Fibroblast of lung (primary cell): ENCODE measurements around the gene GABRG3. TPM values are rescaled to one million over a fixed set of nuclear protein-coding genes. Genes with fewer than 3 reads are reported as not detected.

Experiments used
- DNase-seq, 2 donors: peaks; one replicate each; pipeline versions ENCODE4 v3.0.0 to v3.0.0-alpha.2; 2010; ENCODE audit warnings: low read depth in 2 of 2
- H2AFZ ChIP-seq: 2 replicates; pipeline ENCODE4 v1.5.1; 2012; ENCODE audit warnings: low read length, control low read depth, inconsistent platforms
- H3K27ac ChIP-seq: 2 replicates; pipeline ENCODE4 v1.5.1; 2011; ENCODE audit warnings: low read length, control low read depth; ENCODE audit not compliant: insufficient read depth
- H3K27me3 ChIP-seq: 2 replicates; pipeline ENCODE4 v1.5.1; 2011; ENCODE audit warnings: mild to moderate bottlenecking, low read length; ENCODE audit not compliant: control insufficient read depth, insufficient read depth
- H3K36me3 ChIP-seq: 2 replicates; pipeline ENCODE4 v1.5.1; 2011; ENCODE audit warnings: low read length; ENCODE audit not compliant: control insufficient read depth, insufficient read depth
- H3K4me1 ChIP-seq: 2 replicates; pipeline ENCODE4 v1.5.1; 2011; ENCODE audit warnings: low read length; ENCODE audit not compliant: control insufficient read depth, insufficient read depth; ENCODE audit errors: extremely low read depth
- H3K4me2 ChIP-seq: 2 replicates; pipeline ENCODE4 v1.5.1; 2011; ENCODE audit warnings: low read length, control low read depth; ENCODE audit not compliant: insufficient read depth; ENCODE audit errors: extremely low read depth
- H3K4me3 ChIP-seq, 4 experiments: fragments of 200-600 bp in 1 of 4; sonication (generic) in 1 of 4; replicated peaks in 1 of 4; 2 replicates each; pipeline ENCODE4 v1.5.1; 2011 to 2016; ENCODE audit warnings: low read length in 4 of 4, low read depth in 3 of 4, mild to moderate bottlenecking in 3 of 4, control low read depth in 2 of 4, inconsistent platforms in 1 of 4, mixed read lengths in 1 of 4; ENCODE audit not compliant: insufficient read depth in 1 of 4; ENCODE audit errors: control extremely low read depth in 1 of 4
- H3K79me2 ChIP-seq: 2 replicates; pipeline ENCODE4 v1.5.1; 2012; ENCODE audit warnings: mild to moderate bottlenecking, low read length, inconsistent platforms; ENCODE audit not compliant: control insufficient read depth, insufficient read depth
- H3K9ac ChIP-seq: 2 replicates; pipeline ENCODE4 v1.5.1; 2011; ENCODE audit warnings: mild to moderate bottlenecking, low read length, control low read depth; ENCODE audit not compliant: insufficient read depth
- H3K9me3 ChIP-seq: 2 replicates; pipeline ENCODE4 v1.5.1; 2012; ENCODE audit warnings: low read depth, low read length; ENCODE audit not compliant: control insufficient read depth, insufficient read depth
- H4K20me1 ChIP-seq: 2 replicates; pipeline ENCODE4 v1.5.1; 2011; ENCODE audit warnings: low read length; ENCODE audit not compliant: control insufficient read depth, insufficient read depth; ENCODE audit errors: extremely low read depth
- CTCF ChIP-seq, 2 donors: IDR thresholded peaks in 1 of 2; conservative IDR thresholded peaks in 1 of 2; 1 replicate in 1 of 2; 2 replicates in 1 of 2; pipeline ENCODE4 v1.5.1; 2011 to 2012; ENCODE audit warnings: low read length in 2 of 2, control low read depth in 1 of 2, inconsistent platforms in 1 of 2, low read depth in 1 of 2, mild to moderate bottlenecking in 1 of 2
- EZH2 ChIP-seq: IDR thresholded peaks from 2 replicates; pipeline ENCODE4 v1.5.1; 2012; ENCODE audit warnings: low read length, control low read depth, mild to moderate bottlenecking; ENCODE audit errors: missing control alignments
- polyA plus RNA-seq, 2 donors: library from polyadenylated mRNA; depleted of rRNA in 1 of 2; stranded (reverse) in 1 of 2; unstranded in 1 of 2; fragments of >200 nt; gene quantifications; 2 replicates each; pipeline ENCODE4 v1.2.1, GENCODE V29; 2011 to 2012; ENCODE audit warnings: missing spikeins in 1 of 2
- total RNA-seq: library from RNA; depleted of rRNA; stranded (reverse); fragments of >200 nt; gene quantifications from 2 replicates; pipeline ENCODE4 v1.2.1, GENCODE V29; 2014

Gene GABRG3
- total and polyA plus RNA-seq, 2 donors (not counting 1 experiment from before 2014, with no cell fraction given) = not detected

DNA sequence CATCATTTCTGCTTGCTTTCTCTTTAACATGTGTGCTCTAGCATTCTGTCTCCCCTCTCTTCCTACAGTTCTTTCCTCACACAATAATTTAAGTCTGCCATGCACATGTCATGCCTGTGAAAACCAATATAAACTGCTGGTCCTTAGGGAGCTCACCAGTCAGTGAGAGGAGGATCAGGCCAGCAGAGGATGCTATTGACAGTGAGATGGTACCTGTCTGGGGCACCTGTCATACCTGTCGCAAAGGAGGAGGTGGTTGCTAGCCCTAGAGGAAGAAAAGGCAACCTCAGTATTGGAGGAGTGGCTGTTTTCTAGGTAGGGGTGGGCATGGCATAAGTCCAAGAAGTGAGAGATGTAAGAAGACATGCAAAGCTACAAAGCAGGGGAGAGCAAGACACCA, 194.6 kb downstream of the GABRG3 start:
- Histone ChIP-seq H2AFZ (no peak overlapping the region), H3K4me1 (no peaks in the 10 kb centered on the region), H3K4me3 (no peak overlapping the region), H3K27me3 (no peaks in the 10 kb centered on the region), H3K4me2 (no peak overlapping the region), H3K27ac (no peak overlapping the region), H4K20me1 (no peaks in the 10 kb centered on the region), H3K36me3 (no peaks in the 10 kb centered on the region), H3K79me2 (no peaks in the 10 kb centered on the region), H3K9ac (no peak overlapping the region), H3K9me3 (no peaks in the 10 kb centered on the region)
- no peak for TF ChIP-seq CTCF (conservative IDR thresholded peaks at IDR 0.05 in 1 of 2, IDR thresholded peaks at IDR 0.05 in 1 of 2; ENCODE audit: low read depth in 1 of 2, low read length in 2 of 2)
- no peak for TF ChIP-seq EZH2
- DNase-seq = no peak

DNA sequence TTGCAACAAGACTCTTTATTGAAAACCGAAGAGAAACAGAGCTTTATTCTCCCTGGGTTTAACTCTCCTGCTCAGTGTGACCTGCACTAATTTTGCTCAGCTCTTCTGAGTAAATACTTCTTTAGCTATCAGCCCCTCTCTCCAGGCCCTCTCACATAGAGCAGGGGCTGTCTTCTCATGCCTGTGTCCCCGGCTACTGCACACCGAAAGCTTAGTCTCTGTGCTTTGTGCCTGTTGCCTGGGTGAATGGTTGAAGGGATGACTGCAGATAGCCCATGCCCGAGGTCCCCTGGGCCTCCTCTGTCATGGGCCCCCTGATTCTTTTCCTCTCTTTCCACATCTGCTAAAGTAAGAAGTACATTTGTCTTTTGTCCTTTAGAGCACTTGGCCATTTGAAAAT, 195.9 kb downstream of the GABRG3 start:
- H3K4me1 ChIP-seq = no peaks in the 10 kb centered on the region
- H3K36me3 ChIP-seq = no peaks in the 10 kb centered on the region
- TF ChIP-seq EZH2 (no peak), CTCF (conservative IDR thresholded peaks at IDR 0.05 in 1 of 2, IDR thresholded peaks at IDR 0.05 in 1 of 2; ENCODE audit: low read depth in 1 of 2, low read length in 2 of 2) (no peak)
- no peaks in the 10 kb centered on the region for H4K20me1 ChIP-seq
- H3K27me3 ChIP-seq = no peaks in the 10 kb centered on the region
- H3K79me2 ChIP-seq = no peaks in the 10 kb centered on the region
- DNase-seq = no peak
- no peak overlapping the region for H3K27ac ChIP-seq
- no peak overlapping the region for H3K4me3 ChIP-seq
- no peak overlapping the region for H2AFZ ChIP-seq
- H3K4me2 ChIP-seq = no peak overlapping the region
- no peaks in the 10 kb centered on the region for H3K9me3 ChIP-seq
- no peak overlapping the region for H3K9ac ChIP-seq

DNA sequence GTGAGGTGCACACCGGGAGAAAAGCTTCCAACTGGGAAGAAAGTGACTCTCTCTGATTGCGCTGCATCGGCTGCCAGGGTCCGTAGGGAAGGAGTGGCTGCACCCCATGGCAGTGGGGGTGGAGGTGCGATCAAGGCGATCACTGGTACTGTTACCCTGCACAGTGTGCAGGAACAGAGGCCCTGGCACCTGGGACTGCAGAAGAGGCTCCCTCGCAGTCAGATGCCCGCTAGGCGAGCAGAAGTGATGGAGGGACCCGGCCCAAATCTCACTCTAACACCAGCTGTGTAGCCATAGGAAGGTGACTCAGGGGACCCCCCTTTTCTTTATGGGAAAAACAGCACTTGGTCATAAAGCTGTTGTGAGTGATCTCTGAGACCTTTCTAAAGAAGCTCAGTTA, 196.8 kb downstream of the GABRG3 start:
- no peaks in the 10 kb centered on the region for H3K9me3 ChIP-seq
- no peak overlapping the region for H2AFZ ChIP-seq
- H3K4me2 ChIP-seq = no peak overlapping the region
- no peak overlapping the region for H3K27ac ChIP-seq
- H3K9ac ChIP-seq = no peak overlapping the region
- no peak overlapping the region for H3K4me3 ChIP-seq
- no peaks in the 10 kb centered on the region for H4K20me1 ChIP-seq
- DNase-seq = no peak
- H3K27me3 ChIP-seq = no peaks in the 10 kb centered on the region
- H3K79me2 ChIP-seq = no peaks in the 10 kb centered on the region
- no peaks in the 10 kb centered on the region for H3K4me1 ChIP-seq
- H3K36me3 ChIP-seq = no peaks in the 10 kb centered on the region
- no peak for TF ChIP-seq CTCF (conservative IDR thresholded peaks at IDR 0.05 in 1 of 2, IDR thresholded peaks at IDR 0.05 in 1 of 2; ENCODE audit: low read depth in 1 of 2, low read length in 2 of 2)
- TF ChIP-seq EZH2 = no peak
